Measurements from ENCODE around the gene SH3GL2. TPM values are rescaled to one million over a fixed set of nuclear protein-coding genes. Genes with fewer than 3 reads are reported as not detected.

The SH3GL2 gene
- polyA plus RNA-seq, 1 donor (not counting 4 experiments of a cell fraction or from before 2014, with no cell fraction given) = not detected

DNA sequence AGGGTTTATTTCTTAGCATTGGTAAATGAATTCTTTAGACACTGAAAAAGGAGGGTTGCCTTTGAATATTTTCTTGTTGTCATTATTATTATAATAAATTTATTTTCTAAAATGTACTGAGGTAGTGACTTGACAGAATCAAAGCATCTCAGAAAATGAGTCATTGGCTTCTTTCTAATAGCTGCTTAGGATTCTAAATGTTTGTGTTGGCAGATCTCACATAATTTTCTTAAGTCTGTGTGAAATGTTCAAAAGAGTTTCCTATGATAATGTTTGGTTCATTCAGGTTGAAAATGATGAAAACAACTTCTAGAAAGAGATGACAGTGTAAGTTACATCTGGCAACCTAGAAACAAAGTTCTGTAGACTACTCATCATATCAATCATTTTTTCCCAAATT is 69.7 kb downstream of the SH3GL2 start:
- H3K9me3 ChIP-seq (ENCODE audit: control insufficient read depth, low read depth, low read length) = no peaks in the 10 kb centered on the region
- TF ChIP-seq, protein P1, sequence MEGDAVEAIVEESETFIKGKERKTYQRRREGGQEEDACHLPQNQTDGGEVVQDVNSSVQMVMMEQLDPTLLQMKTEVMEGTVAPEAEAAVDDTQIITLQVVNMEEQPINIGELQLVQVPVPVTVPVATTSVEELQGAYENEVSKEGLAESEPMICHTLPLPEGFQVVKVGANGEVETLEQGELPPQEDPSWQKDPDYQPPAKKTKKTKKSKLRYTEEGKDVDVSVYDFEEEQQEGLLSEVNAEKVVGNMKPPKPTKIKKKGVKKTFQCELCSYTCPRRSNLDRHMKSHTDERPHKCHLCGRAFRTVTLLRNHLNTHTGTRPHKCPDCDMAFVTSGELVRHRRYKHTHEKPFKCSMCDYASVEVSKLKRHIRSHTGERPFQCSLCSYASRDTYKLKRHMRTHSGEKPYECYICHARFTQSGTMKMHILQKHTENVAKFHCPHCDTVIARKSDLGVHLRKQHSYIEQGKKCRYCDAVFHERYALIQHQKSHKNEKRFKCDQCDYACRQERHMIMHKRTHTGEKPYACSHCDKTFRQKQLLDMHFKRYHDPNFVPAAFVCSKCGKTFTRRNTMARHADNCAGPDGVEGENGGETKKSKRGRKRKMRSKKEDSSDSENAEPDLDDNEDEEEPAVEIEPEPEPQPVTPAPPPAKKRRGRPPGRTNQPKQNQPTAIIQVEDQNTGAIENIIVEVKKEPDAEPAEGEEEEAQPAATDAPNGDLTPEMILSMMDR (optimal IDR thresholded peaks at IDR 0.05 in 1 of 3, IDR thresholded peaks at IDR 0.05 in 1 of 3, conservative IDR thresholded peaks at IDR 0.05 in 1 of 3; ENCODE audit: extremely low read depth in 1 of 3, insufficient read depth in 2 of 3, low read length in 3 of 3) = no peak
- no peak for TF ChIP-seq EZH2 (IDR thresholded peaks at IDR 0.05; ENCODE audit: low read length)
- no peak overlapping the region for H3K4me2 ChIP-seq (ENCODE audit: control insufficient read depth, extremely low read depth, insufficient read depth, low read depth, low read length)
- H3K9ac ChIP-seq (ENCODE audit: control insufficient read depth, extremely low read depth, insufficient read depth, low read length) = no peak overlapping the region
- no peaks in the 10 kb centered on the region for H3K27me3 ChIP-seq (ENCODE audit: control insufficient read depth, extremely low read depth, insufficient read depth, low read length)
- no peaks in the 10 kb centered on the region for H3K36me3 ChIP-seq (ENCODE audit: control insufficient read depth in 2 of 2, extremely low read depth in 1 of 2, insufficient read depth in 2 of 2, low read length in 2 of 2)
- no peaks in the 10 kb centered on the region for H3K4me1 ChIP-seq (ENCODE audit: control insufficient read depth, extremely low read depth, insufficient read depth, low read length)
- dilution Hi-C loops (cut with MboI; ENCODE audit: extremely low pct_ligation_motif_present, low sequenced_read_pairs) = no loop called here
- no peak overlapping the region for H2AFZ ChIP-seq (ENCODE audit: control insufficient read depth, low read length)
- no peak overlapping the region for H3K4me3 ChIP-seq (ENCODE audit: control insufficient read depth in 2 of 3, extremely low read depth in 1 of 3, insufficient read depth in 2 of 3, low read depth in 1 of 3, low read length in 3 of 3)
- H3K9me1 ChIP-seq (ENCODE audit: control insufficient read depth, extremely low read depth, insufficient read depth, low read length) = no peaks in the 10 kb centered on the region
- FAIRE-seq (no peak), DNase-seq (ENCODE audit: low read depth, low spot score) (no peak)
- H4K20me1 ChIP-seq (ENCODE audit: control insufficient read depth, extremely low read depth, insufficient read depth, low read length) = no peaks in the 10 kb centered on the region
- no peak overlapping the region for H3K27ac ChIP-seq (ENCODE audit: control insufficient read depth, insufficient read depth, low read length)
- H3K79me2 ChIP-seq (ENCODE audit: control insufficient read depth, insufficient read depth, low read length) = no peaks in the 10 kb centered on the region

DNA sequence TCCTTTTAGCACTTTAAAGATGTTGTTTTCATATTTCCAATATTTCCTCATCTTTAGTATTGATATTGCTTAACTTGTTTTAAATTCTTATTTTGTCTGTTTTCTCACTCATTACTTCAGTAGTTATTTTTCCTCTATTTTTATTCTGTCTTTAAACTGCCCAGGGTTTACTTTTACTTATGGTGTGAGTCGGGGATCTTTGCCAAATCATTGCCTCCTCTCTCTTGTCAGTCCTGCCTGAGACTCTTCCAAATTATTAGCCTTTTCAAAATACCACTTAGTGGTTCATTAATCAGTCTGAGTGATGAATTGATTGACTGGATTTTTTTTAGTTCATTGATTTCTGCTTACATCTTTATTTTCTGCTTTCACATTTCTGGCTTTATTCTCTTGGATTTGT is 72.9 kb downstream of the SH3GL2 start:
- DNase-seq (ENCODE audit: low read depth, low spot score) (no peak), FAIRE-seq (no peak)
- H3K9me3 ChIP-seq (ENCODE audit: control insufficient read depth, low read depth, low read length) = no peaks in the 10 kb centered on the region
- no peaks in the 10 kb centered on the region for H3K27me3 ChIP-seq (ENCODE audit: control insufficient read depth, extremely low read depth, insufficient read depth, low read length)
- H3K4me1 ChIP-seq (ENCODE audit: control insufficient read depth, extremely low read depth, insufficient read depth, low read length) = no peaks in the 10 kb centered on the region
- no peak overlapping the region for H3K4me3 ChIP-seq (ENCODE audit: control insufficient read depth in 2 of 3, extremely low read depth in 1 of 3, insufficient read depth in 2 of 3, low read depth in 1 of 3, low read length in 3 of 3)
- no peaks in the 10 kb centered on the region for H3K9me1 ChIP-seq (ENCODE audit: control insufficient read depth, extremely low read depth, insufficient read depth, low read length)
- H3K27ac ChIP-seq (ENCODE audit: control insufficient read depth, insufficient read depth, low read length) = no peak overlapping the region
- no peaks in the 10 kb centered on the region for H3K79me2 ChIP-seq (ENCODE audit: control insufficient read depth, insufficient read depth, low read length)
- no peak overlapping the region for H2AFZ ChIP-seq (ENCODE audit: control insufficient read depth, low read length)
- H3K9ac ChIP-seq (ENCODE audit: control insufficient read depth, extremely low read depth, insufficient read depth, low read length) = no peak overlapping the region
- H4K20me1 ChIP-seq (ENCODE audit: control insufficient read depth, extremely low read depth, insufficient read depth, low read length) = no peaks in the 10 kb centered on the region
- no peaks in the 10 kb centered on the region for H3K36me3 ChIP-seq (ENCODE audit: control insufficient read depth in 2 of 2, extremely low read depth in 1 of 2, insufficient read depth in 2 of 2, low read length in 2 of 2)
- dilution Hi-C loops (cut with MboI; ENCODE audit: extremely low pct_ligation_motif_present, low sequenced_read_pairs) = no loop called here
- TF ChIP-seq, protein P1 (optimal IDR thresholded peaks at IDR 0.05 in 1 of 3, IDR thresholded peaks at IDR 0.05 in 1 of 3, conservative IDR thresholded peaks at IDR 0.05 in 1 of 3; ENCODE audit: extremely low read depth in 1 of 3, insufficient read depth in 2 of 3, low read length in 3 of 3) = no peak
- no peak for TF ChIP-seq EZH2 (IDR thresholded peaks at IDR 0.05; ENCODE audit: low read length)
- H3K4me2 ChIP-seq (ENCODE audit: control insufficient read depth, extremely low read depth, insufficient read depth, low read depth, low read length) = no peak overlapping the region
